Activated T-helper 1 cell treated with anti-CD3 and anti-CD28 coated beads, Interleukin-2, amount 50 U/mL, for 16 hours (primary cell): Measurements from ENCODE around the gene SLAIN2.
"Not testable (repeated sequence)": the region's sequence is repeated elsewhere in the genome, so short reads cannot be mapped to it uniquely, and the experiment has no call there.

Source experiments
- DNase-seq, 2 donors: peaks; one replicate each; pipeline ENCODE4 v3.0.0-alpha.2; 2020; ENCODE audit warnings: low read depth in 1 of 2, low spot score in 1 of 2

The SLAIN2 gene

DNA sequence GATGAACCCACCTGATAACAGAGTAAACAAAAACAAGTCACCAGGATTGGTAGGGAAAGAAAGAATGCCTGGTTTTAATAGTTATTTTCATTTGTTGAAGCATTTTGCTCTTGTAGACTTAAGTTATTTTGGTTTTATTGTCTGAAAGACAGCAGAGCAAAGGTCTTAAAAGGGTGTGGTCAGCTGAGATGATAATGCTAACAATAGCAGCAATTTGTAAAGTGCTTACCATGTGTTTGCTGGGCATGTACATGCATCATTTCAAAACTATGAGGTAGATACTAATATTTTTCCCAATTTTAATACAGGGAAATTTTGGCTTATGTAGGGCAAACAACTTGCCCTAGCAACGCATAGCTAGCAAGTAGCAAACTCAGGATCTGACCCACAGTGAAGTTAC lies 95.0 kb downstream of the SLAIN2 start:
- DNase-seq: no peak

- DNase-seq: no peak
These were observed 98.7 kb downstream of the SLAIN2 start for GRCh38 chr4:48439988-48440387.

GRCh38 chr4:48440914-48441313 lies 99.6 kb downstream of the SLAIN2 start:
- DNase-seq: not testable (repeated sequence)

DNA sequence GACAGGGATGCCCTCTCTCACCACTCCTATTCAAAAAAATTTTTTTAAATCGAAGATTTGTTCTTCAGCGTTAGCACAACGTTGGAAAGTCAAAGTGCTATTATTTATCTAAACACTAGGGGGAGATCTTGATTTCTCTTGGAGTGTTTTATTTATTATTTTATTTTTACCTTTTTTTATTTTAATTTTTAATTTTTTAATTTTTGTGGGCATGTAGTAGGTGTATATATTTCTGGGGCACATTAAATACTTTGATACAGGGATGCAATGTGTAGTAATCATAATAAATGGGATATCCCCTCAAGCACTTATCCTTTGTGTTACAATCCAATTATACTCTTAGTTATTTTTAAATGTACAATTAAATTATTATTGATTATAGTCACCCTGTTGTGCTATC lies 104.4 kb downstream of the SLAIN2 start:
- DNase-seq: no peak

GRCh38 chr4:48446642-48447041 lies 105.3 kb downstream of the SLAIN2 start:
- no peak for DNase-seq

DNA sequence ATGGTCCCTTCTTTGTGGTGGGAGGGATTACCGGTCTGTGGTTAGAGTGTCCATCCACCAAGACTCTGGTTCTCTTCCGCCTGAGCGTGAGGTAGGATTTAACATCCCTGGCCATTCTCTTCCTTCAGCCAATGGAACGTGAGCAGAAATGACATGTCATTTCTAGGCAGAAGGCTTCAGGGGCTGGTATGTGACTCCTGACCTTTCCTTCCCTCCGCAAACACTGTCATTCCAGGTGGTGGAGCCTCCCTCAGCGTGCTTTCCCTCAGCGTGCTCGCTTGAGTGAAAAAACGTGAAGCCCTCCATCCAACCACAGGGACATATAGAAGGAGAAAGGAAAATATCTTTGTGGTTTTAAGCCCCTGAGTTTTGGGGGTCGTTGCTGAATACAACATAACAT lies 107.8 kb downstream of the SLAIN2 start:
- no peak for DNase-seq

DNA sequence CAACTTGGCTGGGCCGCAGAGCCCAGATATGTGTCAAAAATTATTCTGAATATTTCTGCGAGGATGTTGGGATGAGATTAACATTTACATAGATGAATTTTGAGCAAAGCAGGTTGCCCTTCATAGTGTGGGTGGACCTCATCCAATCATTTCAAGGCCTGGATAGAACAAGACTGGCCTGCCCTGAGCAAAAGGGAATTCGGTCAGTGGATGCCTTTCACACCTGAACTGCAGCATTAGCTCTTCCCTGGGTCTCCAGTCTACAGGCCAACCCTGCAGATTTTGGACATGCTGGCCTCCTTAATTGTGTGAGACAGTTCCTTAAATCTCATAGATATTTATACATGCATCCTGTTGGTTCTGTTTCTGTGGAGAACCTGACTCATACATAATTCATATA lies 109.4 kb downstream of the SLAIN2 start:
- DNase-seq: no peak

DNA sequence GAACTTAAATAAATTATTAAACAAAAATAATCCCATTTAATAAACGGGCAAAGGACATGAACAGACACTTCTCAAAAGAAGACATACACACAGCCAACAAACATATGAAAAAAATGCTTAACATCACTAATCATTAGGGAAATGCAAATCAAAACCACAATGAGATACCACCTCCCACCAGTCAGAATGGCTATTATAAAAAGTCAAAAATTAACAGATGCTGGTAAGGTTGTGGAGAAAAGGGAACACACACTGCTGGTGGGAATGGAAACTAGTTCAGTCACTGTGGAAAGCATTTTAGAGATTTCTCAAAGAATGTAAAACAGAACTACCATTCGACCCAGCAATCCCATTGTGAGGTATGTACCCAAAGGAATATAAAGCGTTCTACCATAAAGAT lies 110.3 kb downstream of the SLAIN2 start:
- not testable (repeated sequence) for DNase-seq

- DNase-seq: no peak
These were observed 113.3 kb downstream of the SLAIN2 start for GRCh38 chr4:48454591-48454990.

- DNase-seq: no peak
These were observed 119.7 kb downstream of the SLAIN2 start for GRCh38 chr4:48461000-48461399.

- no peak for DNase-seq
These were observed 121.0 kb downstream of the SLAIN2 start for GRCh38 chr4:48462363-48462762.

GRCh38 chr4:48467442-48467841 lies 126.1 kb downstream of the SLAIN2 start:
- no peak for DNase-seq

GRCh38 chr4:48467891-48468290 lies 126.6 kb downstream of the SLAIN2 start:
- DNase-seq: no peak

GRCh38 chr4:48470137-48470536 lies 128.8 kb downstream of the SLAIN2 start:
- DNase-seq: no peak

DNA sequence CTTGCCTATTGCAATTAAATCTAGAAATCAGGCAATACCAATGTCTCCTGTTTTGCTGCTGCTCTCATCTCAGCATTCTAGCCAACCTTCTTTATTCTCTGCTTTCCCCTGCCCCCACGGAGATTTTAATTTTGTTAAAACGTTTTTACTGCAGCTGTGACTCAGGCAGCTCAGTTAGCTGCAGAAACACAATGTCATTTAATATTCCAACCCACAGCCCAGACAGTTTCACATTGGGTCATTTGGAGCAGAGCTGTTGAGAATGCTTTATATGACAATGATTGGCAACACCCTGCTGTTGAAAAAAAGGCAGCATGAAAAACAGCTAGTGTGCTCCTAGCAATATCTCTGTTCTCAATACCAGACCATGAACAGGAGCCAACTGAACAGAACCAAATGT lies 129.2 kb downstream of the SLAIN2 start:
- no peak for DNase-seq

GRCh38 chr4:48472794-48473193 lies 131.5 kb downstream of the SLAIN2 start:
- DNase-seq: no peak

DNA sequence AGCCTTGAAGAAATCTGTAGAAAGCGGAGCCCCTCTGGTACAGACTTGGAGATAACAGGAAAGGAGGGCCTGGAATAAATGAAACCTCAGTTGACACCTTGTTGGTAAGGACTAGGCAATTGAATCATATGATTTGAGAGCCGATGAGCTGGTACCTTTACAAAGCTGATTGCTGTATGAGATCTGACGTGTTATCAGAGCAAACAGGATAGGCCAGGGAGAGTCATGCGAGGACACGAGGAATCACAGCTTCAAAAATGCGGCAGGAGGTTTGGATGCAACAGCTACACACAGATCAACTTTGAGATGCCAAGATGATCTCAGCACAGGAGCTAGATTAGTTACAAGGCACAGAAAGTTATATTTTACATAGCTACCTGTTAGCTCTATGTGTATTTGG lies 134.4 kb downstream of the SLAIN2 start:
- no peak for DNase-seq
